Thoracic aorta (tissue), 2 donors: ENCODE measurements around the gene GBP5. TPM values are rescaled to one million over a fixed set of nuclear protein-coding genes. Genes with fewer than 3 reads are reported as not detected.
"Not testable (repeated sequence)": the region's sequence is repeated elsewhere in the genome, so short reads cannot be mapped to it uniquely, and the experiment has no call there.

ENCODE experiments used
- ATAC-seq: fragments of 150-250 bp; one replicate; pipeline ENCODE4 v1.8.0; 2017; ENCODE audit warnings: low read depth; ENCODE audit not compliant: insufficient number of reproducible peaks, low FRiP score
- DNase-seq: peaks from one replicate; pipeline ENCODE4 v3.0.0-alpha.2; 2020; ENCODE audit warnings: low spot score
- H3K27ac ChIP-seq, 2 donors: fragments of 200-600 bp; sonication (generic); 1 replicate in 1 of 2; 2 replicates in 1 of 2; pipeline ENCODE4 v1.5.1; 2016; ENCODE audit warnings: mild to moderate bottlenecking in 2 of 2, moderate library complexity in 2 of 2
- H3K27me3 ChIP-seq: fragments of 200-600 bp; sonication (generic); replicated peaks from 2 replicates; pipeline ENCODE4 v1.6.0; 2016; ENCODE audit warnings: mild to moderate bottlenecking; ENCODE audit not compliant: insufficient read depth
- H3K36me3 ChIP-seq: fragments of 200-600 bp; sonication (generic); one replicate; pipeline ENCODE4 v1.5.1; 2016
- H3K4me1 ChIP-seq, 2 donors: fragments of 200-600 bp; sonication (generic); 1 replicate in 1 of 2; 2 replicates in 1 of 2; pipeline versions ENCODE4 v1.5.1 to v1.6.0; 2016; ENCODE audit warnings: low read depth in 2 of 2, mild to moderate bottlenecking in 1 of 2; ENCODE audit not compliant: control insufficient read depth in 1 of 2
- H3K4me3 ChIP-seq: fragments of 200-600 bp; sonication (generic); 2 replicates; pipeline ENCODE4 v1.5.1; 2016; ENCODE audit warnings: mild to moderate bottlenecking
- H3K9me3 ChIP-seq: fragments of 200-600 bp; sonication (generic); 2 replicates; pipeline ENCODE4 v1.5.1; 2016
- CTCF ChIP-seq: fragments of 200-600 bp; sonication (generic); IDR thresholded peaks from one replicate; pipeline ENCODE4 v1.5.1; 2019; ENCODE audit warnings: antibody characterized with exemption
- total RNA-seq, 2 donors: library from RNA; depleted of rRNA; stranded (reverse); fragments of >200 nt; gene quantifications; one replicate each; pipeline versions ENCODE4 v1.1.0 to v1.2.3, GENCODE V29; 2016

GBP5 gene
- total RNA-seq, 2 donors from 2014 or later: 7.3 to 15.8 TPM

GRCh38 chr1:89288051-89288340 is 15.3 kb upstream of the GBP5 start:
- Histone ChIP-seq H3K27me3 (no peaks in the 10 kb centered on the region), H3K4me1 (peaks cover 8 to 14% of the 10 kb centered on the region in 2 donors), H3K4me3 (no peak overlapping the region), H3K9me3 (no peaks in the 10 kb centered on the region), H3K27ac (no peak overlapping the region), H3K36me3 (no peaks in the 10 kb centered on the region)
- no peak for ATAC-seq
- TF ChIP-seq CTCF: no peak
- no peak for DNase-seq

- DNase-seq: no peak
- TF ChIP-seq CTCF: no peak
- Histone ChIP-seq H3K4me3 (peak overlapping the region; percentile 48), H3K27me3 (no peaks in the 10 kb centered on the region), H3K9me3 (no peaks in the 10 kb centered on the region), H3K36me3 (no peaks in the 10 kb centered on the region), H3K4me1 (peaks cover 8 to 14% of the 10 kb centered on the region in 2 donors), H3K27ac (no peak overlapping the region)
- no peak for ATAC-seq
Measured at GRCh38 chr1:89287181-89288050, 14.8 kb upstream of the GBP5 start.

- DNase-seq: no peak
- peaks cover 8 to 14% of the 10 kb centered on the region in 2 donors for H3K4me1 ChIP-seq
- H3K27me3 ChIP-seq: no peaks in the 10 kb centered on the region
- no peaks in the 10 kb centered on the region for H3K9me3 ChIP-seq
- ATAC-seq: no peak
- TF ChIP-seq CTCF: no peak
- no peaks in the 10 kb centered on the region for H3K36me3 ChIP-seq
- H3K27ac ChIP-seq: no peak overlapping the region
- peak overlapping the region; percentile 48 for H3K4me3 ChIP-seq
Measured at GRCh38 chr1:89286549-89287180, 14.0 kb upstream of the GBP5 start.

- DNase-seq (no peak), ATAC-seq (no peak)
- H3K27ac ChIP-seq: no peak overlapping the region
- H3K4me3 ChIP-seq: no peak overlapping the region
- no peaks in the 10 kb centered on the region for H3K9me3 ChIP-seq
- H3K4me1 ChIP-seq: peaks cover 8 to 14% of the 10 kb centered on the region in 2 donors
- H3K27me3 ChIP-seq: no peaks in the 10 kb centered on the region
- H3K36me3 ChIP-seq: no peaks in the 10 kb centered on the region
- no peak for TF ChIP-seq CTCF
Measured at GRCh38 chr1:89285745-89286380, 13.2 kb upstream of the GBP5 start.

- peaks cover 8 to 14% of the 10 kb centered on the region in 2 donors for H3K4me1 ChIP-seq
- H3K27me3 ChIP-seq, DNase-seq, H3K36me3 ChIP-seq, H3K4me3 ChIP-seq, H3K9me3 ChIP-seq, H3K27ac ChIP-seq, ATAC-seq: not testable (repeated sequence)
Measured at GRCh38 chr1:89284078-89284763, 11.6 kb upstream of the GBP5 start.
